DMS 273 treated with DMSO at 0.1 percent for 48 hours (cell line): Measurements from ENCODE around the gene EQTN.

Experiments used
- DNase-seq: peaks from one replicate; lab custom pipeline; 2025; lab: John Stamatoyannopoulos, UW

EQTN gene

DNA sequence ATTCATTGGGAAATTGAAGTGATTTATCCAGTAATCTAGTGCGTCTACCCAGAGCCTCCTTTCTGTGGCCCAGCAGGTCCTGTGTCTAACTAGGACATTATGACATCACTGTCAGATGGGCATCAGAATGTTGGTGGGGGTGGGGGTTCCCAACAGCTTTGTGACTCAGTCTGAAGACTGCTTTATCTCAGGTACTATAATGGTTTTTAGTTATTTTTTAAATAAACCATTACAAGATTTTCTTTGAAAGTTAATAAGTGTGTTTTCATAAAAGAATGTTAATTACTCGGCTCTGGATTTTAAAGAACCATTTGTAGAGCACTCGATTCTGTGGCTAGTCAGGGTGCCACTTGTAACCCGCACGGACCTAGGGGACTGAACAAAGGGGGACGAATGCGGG is at the start of gene EQTN:
Gene EQTN, minus strand, starts transcription at position 101 of the 400 bp plus-strand sequence. Its CDS starts 95 bp downstream, at position 6.
- DNase-seq = no peak

DNA sequence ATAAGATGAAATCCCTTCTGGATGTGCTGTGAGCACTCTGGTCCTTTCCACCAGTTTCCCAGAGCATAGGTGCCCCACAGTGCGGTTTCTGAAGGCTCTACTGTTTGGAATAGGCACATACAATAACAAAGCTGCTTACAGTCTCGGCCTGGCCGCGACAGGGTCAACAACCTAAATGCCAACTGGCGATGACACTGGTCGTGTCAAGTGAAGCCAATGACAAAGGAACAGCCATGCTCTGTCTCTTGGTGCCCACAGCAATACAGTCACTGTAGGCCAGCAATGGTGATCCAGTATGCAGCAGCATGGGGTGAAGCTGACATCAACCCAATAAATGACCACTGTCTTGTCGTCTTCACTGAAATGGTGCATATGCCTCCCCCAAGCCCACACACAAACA is 47.8 kb upstream of the EQTN start:
- DNase-seq = no peak

DNA sequence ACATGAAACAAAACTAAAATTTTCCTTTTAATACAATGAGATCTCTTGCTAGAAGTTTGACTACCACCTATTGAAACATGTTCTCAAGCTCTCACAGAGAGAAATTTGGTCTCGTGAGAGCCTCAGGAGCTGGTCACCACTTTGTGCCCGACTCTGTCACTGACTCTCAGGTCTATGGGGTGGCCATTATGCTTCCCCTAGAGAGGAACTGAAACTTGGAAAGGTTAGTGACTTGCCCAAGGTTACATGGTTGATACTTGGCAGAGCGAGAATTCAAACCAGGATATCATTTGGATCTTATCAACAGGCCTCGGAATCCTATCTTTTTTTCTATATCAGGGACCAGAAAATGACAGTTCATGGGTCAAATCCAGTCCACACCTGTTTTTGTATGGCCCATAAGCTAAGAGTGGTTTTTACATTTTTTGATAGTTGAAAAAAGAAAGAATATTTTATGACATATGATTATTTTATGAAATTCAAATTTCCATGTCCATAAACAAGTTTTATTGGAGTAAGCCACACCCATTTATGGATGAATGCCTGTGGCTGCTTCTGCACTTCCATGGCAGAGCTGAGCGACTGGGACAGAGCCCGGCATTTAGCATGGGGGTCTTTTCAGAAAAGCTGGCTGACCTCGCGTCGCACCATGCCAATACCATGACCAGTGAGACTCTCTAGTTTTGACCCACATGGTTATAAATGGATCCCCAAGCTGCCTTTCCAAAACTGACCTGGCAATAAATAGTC is 44.8 kb upstream of the EQTN start:
- no peak for DNase-seq

DNA sequence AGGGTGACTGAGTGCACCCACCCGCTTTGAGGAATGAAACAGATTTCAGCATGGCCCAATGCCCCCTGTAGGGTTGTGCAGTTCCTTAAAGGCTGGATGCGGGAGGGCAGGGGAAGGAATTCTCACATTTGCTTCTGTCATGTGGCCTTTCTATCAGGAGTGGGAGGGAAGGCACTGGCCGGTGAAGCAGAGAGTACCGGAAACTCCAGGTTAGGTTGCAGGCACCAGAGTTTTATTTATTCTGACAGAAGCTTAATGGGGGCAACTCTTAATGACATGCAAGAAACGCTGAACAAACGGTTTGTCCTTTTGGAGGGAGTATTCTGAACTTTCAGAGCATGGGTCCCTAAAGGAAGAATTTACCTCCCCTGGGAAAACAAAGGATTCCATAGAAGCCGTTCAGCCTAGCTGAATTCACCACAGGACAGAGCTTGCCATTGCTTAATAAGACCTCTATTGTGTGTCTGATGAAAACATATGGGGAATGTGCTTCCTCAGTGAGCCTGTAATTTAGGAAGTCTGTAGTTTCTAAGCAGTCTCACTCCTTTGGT is 44.1 kb upstream of the EQTN start:
- DNase-seq = no peak

DNA sequence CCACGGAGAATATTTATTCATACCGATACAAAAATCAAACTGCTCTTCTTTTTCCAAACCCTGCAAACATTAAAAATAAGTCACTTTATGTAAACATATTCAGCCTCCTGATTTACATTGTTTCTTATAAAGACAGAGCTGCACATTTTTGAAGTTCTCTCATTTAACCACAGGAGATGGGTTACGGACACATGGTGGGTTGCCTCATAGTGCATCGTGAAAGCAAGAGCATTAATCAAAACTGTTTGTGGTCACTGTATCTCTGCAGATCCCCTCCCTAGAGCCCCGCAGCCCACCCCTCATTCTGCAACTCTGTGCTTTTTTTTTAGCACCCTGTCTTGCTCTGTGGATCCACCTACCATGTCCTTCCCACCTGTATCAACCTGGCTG is 43.3 kb upstream of the EQTN start:
- no peak for DNase-seq

DNA sequence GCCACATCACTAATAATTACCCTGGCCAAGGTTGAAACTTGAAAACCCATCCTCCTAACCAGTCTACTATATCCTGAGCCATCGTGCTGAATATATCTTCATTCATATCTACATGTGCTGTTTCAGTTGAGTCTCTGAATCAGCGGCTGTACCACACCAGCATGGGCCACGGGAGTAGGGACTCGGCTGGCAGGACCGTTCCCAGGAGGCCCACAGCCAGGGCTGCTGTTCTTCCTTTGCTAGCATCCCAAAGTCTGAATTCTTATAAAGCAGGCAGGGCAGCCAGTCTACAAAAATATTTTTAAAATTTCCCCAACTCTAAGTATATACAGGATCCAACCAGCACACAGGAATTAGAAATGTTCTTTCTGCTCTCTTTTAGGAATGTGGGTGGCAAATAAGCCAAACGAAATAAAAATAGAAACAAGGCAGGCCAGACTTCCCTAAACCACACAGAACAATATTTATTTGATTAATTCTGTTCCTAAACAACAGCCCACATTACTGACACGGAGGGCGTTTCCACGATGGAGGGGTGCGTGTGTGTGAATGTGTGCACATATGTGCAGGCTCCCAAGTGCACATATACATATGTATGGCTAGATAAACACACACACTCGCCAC is 42.8 kb upstream of the EQTN start:
- DNase-seq = no peak

DNA sequence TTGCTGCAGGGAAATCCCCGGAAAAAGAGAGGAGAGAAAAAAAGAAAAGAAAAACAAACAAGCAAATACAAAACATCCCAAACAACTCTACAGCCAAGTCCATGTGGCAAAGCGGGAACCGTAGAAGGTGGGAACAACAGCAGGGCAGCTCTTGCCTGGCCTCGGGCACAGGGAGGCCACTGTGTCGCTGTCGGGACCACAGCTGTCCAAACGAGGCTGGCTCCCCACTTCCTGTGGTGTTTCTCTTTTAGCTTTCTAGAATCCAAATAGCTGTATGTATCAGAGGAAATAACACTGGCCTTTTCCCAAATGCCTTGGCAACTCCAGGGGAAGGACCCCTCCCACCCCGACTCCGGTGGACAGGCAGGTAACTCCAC is 41.6 kb upstream of the EQTN start:
- DNase-seq = no peak

DNA sequence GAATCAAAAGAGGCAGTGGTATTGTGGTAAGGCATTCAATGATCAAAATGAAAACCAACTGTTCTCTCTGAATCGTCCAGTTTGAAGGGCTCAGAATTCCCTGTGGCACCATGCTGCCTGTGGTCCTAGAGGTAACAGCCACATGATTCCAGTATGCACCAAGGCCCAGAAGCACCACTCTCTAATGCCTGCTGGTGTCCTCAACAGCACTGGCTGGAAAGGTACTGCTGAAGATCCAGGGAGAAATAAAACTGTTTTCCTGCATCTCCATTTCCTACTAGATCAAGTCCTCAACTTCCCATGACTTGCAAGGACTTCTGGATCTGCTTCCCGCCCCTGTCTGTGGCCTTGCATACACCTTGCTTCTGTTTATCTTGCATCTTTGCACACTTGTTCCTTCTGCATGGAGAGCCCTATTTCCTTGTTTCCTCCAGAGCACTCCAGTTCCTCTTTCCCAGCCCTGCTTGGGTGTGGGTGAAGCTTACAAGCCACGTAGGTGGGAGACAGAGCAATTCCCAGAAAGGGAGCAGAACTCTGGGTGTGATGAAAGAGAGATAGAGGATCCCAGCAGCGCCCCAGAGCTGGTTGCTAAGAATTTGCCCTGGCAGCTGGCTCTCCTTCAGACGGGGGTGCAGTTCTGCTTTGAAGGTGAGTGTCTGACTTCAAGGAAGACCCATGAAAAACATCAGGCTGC is 41.0 kb upstream of the EQTN start:
- no peak for DNase-seq

DNA sequence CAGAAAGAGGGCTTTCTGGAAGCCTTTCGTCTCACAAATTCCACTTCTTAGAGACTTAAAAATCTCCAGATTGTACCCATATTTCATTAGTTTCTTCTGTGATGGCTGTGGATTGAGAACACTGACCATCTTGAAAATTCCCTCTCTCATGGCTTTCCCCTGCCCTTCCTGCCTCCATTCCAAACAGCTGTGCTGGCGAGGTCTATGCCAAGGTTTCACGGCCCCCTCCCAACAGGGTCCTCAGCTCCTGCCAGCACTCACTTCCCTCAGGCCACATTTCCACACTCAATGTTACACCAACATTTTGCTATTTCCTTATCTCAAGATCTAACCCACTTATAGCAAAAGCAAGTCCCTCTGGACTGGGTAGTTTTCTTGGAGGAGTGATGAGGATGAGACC is 40.3 kb upstream of the EQTN start:
- no peak for DNase-seq

DNA sequence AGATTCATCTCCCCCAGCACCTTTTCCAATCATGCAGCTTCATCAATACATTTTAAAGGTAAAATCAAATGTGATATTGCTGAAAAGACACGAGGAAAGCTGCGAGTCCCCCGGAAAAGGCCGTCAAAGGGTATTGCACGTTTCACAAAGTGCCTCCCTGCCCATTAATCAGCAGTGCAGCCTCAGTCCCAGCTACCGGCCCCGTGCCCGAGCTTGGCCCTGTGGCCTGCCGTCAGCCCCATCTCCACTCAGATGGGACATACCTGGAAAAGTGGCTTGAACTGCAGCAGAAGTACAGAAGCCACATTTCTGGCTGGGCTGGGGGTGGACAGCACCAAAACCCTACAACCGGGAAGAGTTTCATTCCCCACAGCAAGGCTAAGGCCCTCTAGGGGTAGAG is 39.9 kb upstream of the EQTN start:
- no peak for DNase-seq

DNA sequence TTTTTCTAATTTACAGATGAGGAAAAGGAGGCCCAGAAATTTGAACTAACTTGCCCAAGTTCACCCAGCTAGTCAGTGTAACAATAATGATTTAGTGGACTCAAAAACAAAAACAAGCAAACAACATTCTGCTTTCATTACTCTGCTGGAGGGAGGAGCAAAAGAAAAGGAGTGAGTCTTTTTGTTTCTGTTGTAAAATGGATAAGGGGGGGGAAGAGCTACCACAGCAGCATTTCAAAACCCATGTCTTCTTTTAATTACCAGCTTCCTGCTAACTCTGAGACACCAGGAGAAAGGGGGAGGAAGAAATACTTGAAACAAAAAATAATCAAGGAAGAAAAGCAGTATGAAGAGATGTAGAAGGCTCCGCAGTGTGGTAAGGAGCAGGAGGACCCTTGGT is 39.2 kb upstream of the EQTN start:
- DNase-seq = no peak

DNA sequence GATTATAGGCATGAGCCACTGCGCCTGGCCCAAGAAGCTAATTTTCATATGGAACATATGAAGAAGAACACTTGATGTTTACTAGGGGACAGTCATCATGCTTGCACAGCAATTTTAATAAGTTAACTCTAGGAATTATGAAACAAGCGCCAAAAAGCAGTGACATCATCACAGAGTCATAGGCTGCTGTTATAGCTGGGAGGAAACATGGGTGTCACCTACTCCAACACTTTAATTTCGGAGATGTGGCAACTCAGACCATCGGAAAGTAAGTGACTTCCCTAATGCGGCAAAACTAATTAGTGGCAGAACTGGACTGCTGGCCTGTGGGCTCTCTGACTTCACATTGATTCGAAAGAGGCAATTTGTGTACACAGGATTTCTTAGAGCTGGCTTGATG is 38.1 kb upstream of the EQTN start:
- DNase-seq = no peak

DNA sequence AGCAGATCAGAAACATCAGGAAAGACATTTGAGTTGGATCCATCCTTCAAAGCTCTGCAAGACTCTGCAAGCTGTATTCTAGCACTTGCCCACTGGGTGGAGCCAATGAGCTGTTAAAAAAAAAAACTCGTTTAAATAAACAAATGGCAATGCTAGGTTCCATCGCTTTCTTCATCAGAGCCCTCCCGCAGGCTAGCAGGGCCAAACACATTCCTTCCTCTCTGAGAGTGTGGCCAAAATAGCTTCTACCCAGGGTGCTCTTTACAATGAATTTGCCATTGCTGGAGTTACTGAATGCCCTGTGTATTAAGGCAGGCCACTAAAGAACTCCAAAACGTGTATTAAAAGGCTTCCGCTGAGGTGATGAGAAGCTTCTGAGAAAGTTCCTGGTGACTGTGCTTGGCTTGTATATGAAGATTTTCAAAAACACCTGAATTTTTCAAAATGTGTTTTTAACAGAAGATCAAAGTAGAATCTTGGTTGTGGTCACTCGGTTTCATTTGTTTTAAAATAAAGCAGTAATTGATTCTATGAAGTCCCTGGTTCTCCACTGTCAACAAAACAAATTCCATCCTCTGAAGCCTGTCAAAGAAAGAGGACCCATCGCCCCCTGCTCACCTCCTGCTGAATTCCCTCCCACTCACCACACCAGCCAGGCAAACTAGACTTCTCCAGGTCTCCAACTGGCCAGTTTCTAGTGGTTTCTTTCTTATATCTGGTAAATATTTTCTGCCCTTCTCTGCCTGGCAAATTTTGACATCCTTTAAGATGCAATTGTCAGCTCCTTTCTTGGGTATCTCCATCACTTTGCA is 36.5 kb upstream of the EQTN start:
- peak; percentile 33 for DNase-seq

DNA sequence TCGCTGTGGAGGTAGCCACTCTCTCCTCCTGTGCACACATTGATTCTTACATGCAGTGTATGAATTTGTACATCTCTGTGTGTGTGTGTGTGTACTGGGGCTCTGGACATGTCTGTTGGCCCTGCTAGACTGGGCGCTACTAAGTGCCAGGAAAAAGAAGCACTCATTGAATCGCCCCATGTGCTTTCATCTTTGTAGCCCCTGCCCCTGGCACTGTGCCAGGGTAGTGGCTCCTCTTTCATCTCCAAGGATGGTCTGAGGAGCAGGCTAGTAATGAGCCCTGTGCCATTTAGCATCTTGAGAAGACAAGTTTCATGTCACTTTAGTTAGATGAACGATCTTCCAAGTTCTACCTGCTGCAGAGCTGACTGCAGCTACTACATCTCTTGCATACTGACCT is 34.4 kb upstream of the EQTN start:
- DNase-seq = no peak

DNA sequence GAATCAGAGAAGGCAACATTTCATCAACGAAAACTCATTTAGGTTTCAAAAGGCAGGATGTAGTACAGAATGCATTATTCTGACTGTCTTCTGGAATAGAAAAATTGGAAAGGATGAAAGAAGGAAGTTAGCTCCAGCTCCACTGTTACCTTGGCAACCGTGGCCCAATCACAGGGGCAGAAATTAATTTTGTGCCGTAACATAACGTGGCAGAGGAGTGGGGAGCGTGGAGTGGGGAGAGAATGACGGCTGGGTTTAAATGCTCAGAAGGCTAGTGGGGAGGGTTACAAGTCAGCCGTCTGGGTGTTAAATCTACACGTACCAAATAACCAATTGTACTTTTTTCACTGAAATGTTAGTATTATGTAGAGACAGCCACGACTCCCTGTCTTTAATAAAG is 32.3 kb upstream of the EQTN start:
- DNase-seq = no peak

DNA sequence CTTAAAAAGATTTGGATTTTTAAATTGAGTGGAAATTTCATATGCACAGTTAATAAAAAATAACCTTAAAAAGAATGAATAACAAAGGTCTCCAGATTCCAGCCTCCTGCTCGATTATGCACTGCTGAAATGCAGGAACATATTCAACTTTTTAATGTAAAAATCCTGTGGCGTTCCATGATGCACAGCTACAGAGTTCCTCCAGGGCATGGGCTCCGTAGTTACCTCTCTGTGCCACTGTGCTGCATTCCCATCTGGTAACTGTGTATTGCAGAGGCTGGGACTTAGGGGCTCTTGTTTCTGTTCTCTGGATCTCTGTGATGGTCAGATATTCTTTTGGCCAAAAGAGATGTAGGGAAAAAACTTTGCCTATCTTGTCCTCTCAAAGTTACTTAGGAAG is 31.5 kb upstream of the EQTN start:
- no peak for DNase-seq

DNA sequence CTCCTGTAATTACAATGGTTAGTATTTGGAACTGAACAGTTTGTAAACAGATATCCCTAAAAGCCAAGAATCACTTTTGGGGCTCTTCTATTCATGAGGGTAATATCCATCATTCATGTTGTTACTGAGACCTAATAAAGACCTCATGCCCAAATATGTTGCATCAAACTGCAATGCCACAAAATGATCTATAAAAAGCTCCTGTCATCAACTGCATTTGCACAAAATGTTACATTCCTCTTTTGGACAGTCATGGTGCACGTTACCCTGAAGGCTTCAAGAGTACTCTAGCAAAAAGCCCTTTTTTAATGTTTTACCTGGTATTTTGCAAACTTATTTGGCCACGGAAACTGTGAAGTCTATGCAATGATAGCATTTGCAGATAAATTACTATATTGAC is 14.2 kb upstream of the EQTN start:
- no peak for DNase-seq

DNA sequence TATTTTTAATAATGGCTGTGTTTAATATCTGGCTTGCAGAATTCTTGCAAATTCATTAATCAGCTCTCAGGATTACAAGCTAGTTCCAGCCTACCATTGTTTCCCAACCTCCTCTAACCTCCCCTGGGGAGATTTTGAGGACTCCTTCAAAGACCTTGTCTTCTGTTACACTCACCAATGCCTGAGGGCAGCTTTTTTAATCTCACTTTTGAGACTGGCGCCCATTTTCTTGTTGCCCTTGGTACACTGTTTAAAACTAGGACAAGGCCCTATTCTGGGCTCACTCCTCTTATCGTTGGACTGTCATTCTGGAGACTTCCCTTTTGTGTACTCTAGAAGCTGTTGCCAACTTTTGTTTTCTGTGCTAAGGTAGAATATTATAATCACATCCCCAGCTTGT is 13.6 kb upstream of the EQTN start:
- DNase-seq = no peak

DNA sequence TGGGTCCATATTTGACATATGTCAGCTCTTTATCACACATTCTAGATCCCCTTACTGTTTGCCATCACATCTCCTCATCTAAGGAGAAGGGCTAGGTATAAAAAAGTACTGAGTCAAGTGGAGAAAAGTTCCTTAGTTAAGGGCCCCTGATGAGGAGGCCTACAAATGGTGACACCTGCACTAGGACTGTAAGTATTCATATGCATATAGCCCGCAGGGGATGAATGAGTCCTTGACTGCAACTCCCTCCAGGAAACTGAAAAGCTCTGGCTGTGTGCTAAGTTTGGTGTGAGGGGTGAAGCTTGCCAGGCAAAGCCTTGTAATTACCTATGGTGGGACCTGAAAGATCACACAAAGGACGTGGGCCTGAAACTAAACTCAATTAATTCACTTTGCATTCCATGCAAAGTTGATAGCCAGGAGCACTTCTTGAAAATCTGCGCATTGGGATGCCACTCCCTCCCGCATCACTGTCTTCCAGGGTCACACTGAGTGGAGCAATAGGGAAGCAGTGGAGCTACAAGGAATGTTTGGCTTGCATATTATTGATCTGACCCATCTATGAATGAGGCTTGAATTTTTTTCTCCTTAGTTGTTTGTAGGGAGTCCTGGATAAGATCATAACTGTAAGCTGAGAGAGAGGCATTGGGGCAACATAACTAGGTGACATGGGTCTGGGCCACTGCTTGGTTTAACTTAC is 11.9 kb upstream of the EQTN start:
- DNase-seq = no peak

DNA sequence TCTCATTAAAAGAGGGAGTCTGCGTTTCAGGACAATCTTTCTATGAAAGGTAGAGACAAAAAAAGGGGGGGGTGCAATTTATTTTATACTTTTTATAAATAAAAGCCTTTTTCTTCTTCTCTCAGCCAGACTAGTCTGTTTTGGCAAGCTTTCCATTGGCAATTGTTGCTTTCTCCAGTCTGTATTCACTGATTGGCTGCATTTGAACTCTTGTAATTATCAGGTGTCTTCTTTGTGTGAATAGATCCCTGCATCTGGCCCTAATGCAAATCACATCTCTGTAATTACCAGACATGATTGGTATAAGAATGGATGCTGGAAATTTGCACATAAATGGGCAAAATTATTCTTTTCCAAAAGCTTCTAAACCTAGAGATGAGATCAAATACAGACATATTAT is 7.6 kb upstream of the EQTN start:
- no peak for DNase-seq

DNA sequence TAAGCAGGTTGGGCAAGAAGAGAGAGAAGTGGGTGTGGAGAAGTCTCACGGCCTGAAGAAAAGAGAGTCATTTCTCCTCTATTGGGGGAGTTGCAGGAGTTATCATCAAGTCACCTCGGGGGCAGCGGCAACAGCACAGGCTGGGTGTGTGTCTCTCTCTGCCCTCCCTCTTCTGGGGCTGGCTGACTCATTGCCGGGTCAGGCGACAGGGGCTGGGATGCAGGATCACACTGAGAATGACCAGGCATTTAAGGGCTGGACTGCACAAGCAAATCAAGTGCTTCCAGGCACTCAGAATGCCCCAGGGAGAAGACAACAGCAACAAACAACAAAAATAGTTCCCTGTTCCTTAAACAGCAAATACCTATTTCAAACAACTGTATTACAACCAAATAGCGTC is 6.3 kb upstream of the EQTN start:
- no peak for DNase-seq

DNA sequence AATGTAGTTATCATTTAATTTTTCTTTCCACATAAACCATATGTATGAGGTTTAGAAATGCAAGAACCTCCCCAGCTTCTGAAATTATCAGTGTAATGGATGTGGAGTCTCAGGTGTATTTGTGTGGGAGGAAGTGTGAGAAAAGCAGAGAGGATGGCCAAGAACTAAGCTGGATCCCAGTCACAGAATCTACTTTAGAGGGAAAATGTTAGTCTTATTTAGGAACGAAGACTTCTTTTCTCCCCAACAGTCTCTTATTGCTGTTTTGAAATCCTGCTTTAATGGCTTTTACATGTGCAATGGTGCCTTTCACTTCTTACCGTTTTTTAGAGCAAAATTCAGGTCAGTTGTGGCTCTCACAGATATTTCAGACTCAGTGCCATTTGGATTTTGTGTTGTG is 3.0 kb downstream of the EQTN start:
- no peak for DNase-seq
